Stimulated activated CD4-positive, alpha-beta T cell treated with anti-CD3 and anti-CD28 coated beads, TNF-alpha, amount 100 ng/mL, for 24 hours (primary cell): ENCODE data around the gene LRRC37A3.
A peak's percentile ranks its signal among the peaks of the same experiment; 100 is the strongest.
"Not testable (repeated sequence)": the region's sequence is repeated elsewhere in the genome, so short reads cannot be mapped to it uniquely, and the experiment has no call there.

ENCODE experiments used
- DNase-seq, 3 experiments: peaks; one replicate each; pipeline ENCODE4 v3.0.0-alpha.2; 2020; ENCODE audit warnings: low read depth in 3 of 3

The LRRC37A3 gene

DNA sequence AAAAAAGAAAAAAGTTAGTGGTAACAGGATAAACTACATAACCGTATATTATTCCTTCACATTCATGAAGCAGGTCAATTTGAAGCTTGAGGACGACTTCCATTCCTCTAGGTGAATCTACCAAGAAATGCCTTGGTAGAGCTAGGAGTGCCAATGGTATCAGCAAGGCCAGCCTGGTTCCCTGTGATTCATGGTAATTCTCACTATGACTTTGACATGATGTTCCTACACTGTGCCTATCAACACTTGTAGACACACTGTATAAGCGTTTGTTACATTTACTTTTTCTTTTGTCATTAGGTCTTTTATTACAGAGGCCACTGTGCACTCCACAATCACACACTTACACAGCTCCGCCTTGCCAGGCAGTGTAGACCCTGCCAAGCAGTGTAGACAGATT, 7.2 kb upstream of the LRRC37A3 start:
- not testable (repeated sequence) for DNase-seq

DNA sequence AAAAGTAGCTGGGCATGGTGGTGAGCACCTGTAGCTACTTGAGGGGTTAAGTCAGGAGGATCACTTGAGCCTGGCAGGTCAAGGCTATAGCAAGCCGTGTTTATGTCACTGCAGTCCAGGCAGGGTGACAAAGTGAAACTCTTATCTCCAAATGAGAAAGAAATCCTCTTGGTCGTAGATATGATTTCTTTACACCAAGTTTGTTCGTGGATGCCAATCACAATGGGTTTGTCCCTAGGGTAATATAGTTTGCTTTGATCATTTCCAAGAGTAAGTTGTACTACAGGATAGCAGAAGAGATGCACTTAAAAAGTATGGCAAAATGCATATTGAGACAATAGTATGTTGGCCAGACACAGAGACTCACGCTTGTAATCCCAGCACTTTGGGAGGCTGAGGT, 6.0 kb upstream of the LRRC37A3 start:
- not testable (repeated sequence) for DNase-seq

DNA sequence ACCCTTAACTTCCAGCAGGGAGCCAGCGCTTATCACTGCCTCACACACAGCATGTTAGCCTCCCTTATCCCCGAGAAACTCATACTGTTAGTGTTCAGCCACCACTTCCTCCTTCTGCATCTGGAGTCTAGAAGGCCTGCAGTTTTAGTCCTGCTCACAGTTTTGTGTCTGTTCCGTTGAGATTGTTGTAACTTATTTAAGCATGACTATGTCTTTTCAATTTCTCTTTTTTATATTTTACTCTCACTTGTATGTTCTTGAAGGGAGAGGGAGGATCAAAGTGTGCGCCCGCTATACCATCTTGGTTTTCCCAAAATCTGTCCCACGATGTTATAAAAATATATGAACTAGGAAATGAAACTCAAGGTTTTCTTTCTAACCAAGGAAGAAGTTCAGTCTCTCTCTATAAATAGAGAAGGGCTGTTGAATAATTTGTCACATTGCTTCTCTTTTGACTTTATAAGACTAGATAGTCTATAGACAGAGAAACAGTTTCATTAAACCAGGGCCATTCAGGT, 3.8 kb upstream of the LRRC37A3 start:
- DNase-seq, result not testable (repeated sequence)

DNA sequence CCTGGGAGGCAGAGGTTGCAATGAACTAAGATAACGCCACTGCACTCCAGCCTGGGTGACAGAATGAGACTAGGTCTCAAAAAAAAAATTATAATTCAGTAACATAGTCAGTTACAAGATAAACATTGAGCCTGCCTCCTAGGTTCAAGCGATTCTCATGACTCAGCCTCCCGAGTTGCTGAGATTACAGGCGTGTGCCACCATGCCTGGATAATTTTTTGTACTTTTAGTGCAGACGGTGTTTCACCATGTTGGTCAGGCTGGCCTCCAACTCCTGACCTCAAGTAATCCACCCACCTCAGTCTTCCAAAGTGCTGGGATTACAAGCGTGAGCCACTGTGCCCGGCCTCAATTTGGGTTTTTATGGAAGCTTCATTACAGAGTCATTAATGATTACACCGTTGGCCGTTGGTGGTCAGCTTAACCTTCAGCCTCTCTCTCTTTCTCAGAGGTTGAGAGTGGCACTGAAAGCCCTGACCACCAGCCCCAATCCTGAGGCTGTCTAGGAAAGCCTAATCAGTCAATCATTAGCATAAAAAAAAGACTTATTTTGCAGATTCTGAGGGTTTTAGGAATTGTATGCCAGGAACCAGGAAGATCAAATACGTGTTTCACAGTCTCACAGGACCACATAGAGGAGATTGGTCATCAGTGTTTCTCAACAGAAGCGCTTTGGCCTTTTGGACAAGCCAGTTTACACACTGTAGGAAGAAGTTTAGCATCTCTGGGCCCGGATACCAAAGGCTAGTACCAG, 1.3 kb upstream of the LRRC37A3 start:
- no peak for DNase-seq

DNA sequence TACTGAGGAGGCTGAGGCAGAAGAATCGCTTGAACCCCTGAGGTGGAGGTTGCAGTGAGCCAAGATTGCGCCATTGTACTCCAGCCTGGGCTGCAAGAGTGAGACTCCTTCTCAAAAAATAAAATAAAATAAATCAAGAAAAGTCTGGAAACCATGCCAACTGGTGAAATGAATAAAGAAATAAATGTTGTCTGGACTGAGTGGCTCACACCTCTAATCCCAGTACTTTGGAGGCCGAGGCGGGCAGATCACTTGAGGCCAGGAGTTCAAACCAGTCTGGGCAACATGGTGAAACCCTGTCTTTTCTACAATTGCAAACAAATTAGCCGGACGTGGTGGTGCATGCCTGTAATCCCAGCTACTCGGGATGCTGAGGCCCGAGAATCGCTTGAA, 744 bp upstream of the LRRC37A3 start:
- DNase-seq, result no peak

DNA sequence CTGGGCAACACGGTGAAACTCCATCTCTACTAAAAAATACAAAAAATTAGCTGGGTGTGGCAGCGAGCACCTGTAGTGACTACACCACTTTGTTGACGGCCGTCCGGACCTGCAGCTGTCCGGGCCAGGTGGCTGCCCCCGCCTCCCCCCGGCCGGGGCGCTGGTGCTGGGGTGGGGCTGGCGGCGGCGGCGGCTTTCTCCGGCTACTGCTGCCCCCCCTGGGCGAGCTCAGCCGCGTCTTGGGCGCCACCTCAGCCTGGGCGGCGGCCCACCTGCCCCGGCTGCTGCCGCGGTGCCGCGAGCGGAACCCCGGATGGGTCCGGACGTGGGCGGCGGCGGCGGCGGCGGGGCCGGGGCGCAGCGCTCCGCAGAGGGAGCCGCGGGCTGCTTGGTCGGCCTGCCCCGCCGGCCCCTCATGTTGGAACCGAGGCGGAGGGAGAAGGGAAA, 413 bp downstream of the LRRC37A3 start:
- peak in 2 of 3 experiments; percentile 25 to 40 for DNase-seq

DNA sequence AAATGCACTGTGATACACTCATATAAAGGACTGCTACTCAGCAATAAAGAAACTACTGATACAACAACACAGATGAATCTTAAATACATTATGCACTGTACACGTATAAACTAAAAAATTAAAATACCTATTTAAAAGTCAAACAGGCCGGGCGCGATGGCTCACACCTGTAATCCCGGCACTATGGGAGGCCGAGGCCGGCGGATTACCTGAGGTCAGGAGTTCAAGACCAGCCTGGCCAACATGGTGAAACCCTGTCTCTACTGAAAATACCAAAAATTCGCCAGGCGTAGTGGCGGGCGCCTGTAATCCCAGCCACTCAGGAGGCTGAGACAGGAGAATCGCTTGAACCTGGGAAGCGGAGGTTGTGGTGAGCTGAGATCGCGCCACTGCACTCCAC, 1.7 kb downstream of the LRRC37A3 start:
- DNase-seq, result not testable (repeated sequence)

DNA sequence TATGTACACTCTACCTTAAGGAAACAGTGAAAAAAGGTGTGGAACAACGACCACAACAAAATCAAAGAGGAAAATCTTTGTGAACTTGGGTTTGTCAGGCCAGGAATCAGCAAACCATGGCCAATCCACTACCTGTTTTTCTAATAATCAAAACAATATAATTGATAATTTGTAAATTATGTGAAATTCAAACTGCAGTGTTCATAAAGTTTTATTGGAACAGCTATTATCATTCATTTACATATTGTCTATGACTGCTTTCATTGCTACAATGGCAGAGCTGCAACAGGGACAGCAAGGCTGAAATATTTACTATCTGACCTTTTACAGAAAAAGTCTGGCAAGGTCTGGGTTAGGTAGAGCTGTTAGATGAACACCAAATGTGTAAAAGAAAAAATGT, 4.0 kb downstream of the LRRC37A3 start:
- not testable (repeated sequence) for DNase-seq

DNA sequence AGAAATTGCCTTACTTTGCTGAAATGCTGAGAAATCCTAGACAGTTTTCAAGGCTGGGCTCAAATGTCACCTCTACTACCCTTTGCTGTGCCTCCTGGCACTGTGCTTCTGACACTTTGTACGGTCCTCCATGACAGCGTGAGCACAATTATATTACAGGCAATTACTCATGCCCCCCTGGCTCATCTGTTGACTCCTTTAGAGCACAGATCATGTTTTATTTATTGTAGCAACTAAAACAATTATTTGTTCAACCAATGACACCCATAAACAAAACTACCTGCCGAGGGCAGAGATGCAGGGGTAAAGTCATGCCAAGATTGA, 9.1 kb downstream of the LRRC37A3 start:
- DNase-seq, result not testable (repeated sequence)

DNA sequence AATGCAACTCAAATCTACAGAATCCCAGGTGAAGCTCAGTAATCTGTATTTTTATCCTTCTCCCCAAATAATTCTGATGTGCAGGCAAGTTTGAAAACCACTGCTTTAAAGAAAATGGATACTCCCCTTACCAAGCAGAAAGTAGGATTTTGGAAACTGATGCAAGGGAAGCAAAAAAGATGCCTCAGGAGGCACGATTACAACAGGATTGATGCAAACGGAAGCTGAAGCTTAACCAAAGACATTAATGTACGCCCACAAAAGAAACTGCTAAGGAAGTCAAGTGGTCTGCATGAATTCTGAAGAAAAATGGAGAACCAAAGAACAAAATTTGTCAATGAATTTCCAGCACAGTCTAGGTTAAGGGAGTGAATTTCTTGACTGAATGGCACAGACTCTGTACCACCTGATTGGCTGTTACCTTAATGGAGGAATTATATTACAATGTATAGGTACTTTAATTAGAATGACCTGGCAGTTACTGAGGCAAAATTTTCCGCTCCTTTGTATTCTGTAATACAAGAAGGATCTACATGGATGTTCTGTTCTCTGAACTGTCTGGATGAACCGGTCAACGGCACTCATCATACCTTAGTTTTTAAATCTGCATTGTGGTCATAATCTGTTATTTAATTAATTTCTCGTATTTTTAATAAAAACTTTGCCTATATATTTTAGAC, 9.6 kb downstream of the LRRC37A3 start:
- DNase-seq, result not testable (repeated sequence)

DNA sequence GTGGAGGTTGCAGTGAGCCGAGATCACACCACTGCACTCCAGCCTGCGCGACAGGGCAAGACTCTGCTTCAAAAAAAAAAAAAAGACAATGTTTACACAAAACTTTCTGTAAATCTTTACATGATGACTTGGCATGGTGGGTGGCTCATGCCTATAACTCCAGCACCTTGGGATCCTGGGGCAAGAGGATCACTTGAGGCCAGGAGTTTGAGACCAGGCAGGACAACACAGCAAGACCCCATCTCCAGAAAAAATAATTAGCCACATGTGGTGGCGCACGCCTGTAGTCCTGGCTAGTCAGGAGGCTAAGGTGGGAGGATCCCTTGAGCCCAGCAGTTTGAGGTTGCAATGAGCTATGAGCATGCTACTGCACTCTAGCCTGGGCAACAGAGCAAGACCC, 15.2 kb downstream of the LRRC37A3 start:
- DNase-seq, result not testable (repeated sequence)

DNA sequence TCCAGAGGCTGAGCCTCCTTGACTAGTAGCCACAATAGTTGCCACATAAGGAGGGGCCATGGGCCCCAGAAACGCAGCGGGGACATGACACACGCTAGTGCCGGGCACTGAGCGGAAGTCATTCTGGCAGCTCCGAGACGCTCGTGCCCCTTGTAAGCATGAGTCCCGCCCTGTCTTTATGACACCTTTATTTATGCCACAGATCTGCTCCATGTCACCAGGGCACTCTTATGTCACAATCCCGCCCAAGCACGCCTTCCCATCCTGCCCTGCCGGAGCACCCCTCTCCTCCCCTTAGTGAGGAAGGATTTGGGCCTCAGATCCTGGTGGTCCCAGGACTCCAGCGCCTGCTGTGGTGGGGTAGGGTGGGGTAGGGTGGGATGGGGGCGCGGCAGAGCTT, 22.1 kb downstream of the LRRC37A3 start:
- DNase-seq, result not testable (repeated sequence)

DNA sequence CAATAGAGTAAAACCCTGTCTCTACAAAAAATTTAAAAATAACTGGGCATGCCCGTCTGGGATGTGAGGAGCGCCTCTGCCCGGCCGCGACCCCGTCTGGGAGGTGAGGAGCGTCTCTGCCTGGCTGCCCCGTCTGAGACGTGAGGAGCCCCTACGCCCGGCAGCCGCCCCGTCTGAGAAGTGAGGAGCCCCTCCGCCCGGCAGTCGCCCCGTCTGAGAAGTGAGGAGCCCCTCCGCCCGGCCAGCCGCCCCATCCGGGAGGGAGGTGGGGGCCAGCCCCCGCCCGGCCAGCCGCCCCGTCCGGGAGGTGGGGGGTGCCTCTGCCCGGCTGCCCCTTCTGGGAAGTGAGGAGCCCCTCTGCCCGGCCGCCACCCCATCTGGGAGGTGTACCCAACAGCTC, 45.1 kb downstream of the LRRC37A3 start:
- DNase-seq, result not testable (repeated sequence)

DNA sequence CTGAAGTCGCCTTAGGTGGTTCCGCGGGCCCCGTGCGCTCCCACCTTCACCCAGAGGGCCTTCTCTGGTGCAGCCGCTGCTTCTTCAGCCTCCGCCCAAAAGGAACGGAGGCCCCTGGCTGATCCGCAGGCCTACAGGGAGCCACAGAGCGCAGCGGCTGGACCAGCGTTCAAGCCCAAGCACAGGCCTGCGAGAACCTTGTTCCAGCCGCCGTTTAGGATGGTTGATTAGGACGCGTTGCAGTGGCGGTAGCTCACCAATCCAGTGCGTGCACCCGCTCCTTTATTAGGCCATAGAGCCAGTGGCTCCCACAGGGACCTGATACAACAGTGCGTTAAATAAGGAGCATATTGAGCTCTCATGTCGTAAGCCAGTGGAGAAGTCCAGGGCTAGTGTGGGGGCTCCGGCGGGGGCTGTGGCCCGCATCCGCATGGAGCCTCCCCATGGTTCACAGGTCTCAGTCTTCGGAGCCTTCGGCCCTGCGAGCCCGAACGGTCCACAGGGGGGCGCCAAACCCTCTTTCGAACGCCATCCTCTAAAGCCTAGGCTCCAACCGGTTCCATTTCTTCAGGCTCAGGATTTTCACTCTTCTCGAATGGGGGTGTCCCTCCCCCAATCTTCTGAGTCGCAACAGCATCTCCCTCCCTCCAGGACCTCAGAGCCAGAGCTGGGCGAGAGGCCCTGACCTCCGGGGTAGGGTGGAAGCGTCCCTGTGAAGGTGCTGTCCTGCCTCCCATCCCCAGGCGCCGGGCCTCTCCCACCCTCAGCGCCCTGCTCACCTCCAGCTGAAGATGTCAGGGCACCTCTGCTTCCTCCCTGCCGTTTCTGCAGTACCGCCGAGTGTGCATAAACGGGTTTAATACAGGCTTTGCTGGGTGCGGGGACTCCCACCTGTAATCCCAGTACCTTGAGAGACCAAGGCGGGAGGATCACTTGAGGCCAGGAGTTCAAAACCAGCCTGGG, 71.5 kb downstream of the LRRC37A3 start:
- DNase-seq, result peak; percentile 43 to 79 (median 57)

DNA sequence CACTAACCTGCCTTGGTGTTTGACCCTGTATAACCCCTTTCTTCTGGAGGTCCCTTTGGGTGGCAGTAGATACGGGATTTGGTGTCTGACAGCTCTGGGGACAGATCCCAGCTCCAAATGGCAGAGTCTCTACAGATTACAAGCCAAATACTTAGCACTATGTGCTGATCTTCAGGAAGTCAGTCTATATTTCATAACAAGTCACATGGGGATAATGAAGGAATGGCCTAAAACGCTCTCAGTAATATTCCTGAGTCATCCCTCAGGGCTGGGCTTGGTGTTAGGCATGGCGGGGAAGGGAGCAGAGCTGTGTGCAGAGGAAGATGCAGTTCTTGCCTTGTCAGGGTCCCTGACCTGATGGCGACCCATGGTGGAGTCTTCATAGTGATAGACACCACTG, 72.4 kb downstream of the LRRC37A3 start:
- DNase-seq, result not testable (repeated sequence)

DNA sequence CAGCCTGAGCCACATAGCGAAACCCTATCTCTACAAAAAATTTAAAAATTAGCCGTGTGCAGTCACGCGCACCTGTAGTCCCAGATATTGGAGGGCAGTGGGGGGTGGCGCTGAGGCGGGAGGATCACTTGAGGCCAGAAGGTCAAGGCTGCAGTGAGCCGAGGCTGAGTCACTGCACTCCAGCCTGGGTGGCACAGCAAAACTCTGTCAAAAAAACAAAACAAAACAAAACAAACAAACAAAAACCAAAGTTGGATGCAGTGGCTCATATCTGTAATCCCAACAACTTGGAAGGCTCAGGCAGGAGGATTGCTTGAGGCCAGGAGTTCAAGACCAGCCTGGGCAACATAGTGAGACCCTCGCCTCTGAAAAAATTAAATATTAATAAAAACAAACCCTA, 75.4 kb downstream of the LRRC37A3 start:
- not testable (repeated sequence) for DNase-seq

DNA sequence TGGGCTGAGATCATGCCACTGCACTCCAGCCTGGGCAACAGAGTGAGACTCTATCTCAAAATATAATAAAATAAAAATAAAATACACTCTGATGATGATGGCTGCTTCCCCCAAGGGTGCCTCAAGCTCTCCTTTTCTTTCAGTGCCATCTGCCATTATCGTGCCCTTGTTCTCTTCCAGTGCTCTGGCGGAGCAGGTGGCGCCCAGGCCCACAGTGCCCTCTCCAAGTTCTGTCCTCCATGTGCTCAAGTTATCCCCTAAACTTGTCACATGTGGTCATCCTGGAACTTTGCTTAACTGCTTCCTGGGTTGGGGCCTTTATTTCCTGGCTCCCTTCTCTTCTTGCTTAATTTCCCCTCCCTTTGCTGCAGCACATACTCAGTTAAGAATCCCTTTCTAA, 76.4 kb downstream of the LRRC37A3 start:
- DNase-seq, result not testable (repeated sequence)

DNA sequence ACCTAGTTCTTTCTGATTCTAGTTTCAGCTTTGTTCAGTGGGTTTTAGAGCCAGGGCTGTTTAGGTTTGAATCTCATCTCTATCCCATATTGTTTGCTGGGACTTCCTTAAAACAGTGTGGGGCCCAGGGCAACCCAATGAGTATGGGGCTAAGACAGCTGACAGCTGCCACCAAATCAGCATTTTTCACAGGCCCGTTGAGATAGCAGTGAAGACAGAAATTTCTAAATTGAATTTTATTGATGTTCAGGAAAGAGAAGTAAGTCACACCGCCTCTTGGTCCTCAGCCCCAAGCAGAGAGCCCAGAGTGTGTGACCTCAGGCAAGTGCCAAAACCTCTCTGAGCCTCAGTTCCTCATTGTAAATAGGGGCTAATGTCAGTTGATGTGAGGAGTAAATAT, 78.3 kb downstream of the LRRC37A3 start:
- DNase-seq, result not testable (repeated sequence)

DNA sequence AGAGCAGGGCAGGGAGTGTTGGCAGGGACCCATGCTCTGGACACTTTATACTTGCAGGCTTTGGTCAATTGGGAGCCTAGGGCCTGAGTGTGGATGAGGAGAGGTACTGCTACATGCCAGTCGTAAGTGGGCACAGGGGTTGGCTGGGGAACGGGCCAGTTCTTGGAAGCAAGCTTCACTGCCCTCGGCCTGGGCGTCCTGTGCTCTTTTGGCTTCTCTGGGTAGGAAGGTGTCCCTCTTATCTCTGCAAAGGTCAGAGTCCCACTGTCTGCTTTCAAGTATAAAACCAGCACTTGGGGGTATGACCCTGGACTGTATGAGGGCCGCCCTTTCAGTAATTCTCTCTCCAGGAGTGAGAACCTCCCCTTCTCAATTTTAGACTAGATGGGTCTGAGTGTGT, 80.8 kb downstream of the LRRC37A3 start:
- DNase-seq, result not testable (repeated sequence)

DNA sequence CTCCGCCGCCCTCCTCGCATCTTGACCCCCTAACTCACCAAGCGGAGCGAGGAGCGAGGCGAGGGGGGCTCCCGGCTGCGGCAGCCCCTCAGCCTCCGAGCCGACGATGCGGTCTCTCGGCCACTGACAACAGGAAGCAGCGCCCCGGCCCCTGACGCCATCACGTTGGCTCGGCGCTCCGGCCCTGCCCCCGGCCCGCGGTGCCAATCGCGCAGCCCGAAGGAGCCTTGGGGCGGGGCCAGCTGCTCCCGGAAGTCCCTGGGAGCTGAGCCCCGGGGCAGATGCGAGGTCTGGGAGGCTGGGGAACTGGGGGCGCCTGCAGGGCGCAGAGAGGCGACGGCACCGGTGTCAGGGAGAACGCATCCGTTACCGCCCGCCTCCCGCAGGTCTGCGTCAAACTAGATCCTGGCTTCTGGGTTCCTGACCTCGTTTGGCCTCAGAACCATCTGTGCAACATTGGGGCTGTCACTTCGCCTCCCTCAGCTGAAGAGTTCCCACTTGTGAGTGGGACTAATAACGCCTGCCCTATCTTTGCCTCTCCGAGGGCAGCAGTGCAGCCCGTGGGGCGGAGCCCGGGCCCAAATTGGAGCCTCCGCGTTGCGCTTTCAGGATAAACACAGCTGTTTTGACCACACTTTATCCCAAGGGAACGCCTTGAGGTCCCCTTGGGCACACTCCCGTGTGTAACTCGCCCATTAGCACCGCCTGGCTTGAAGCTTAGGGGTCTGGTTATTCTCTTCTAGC, 82.1 kb downstream of the LRRC37A3 start:
- peak; percentile 65 to 84 (median 75) for DNase-seq

DNA sequence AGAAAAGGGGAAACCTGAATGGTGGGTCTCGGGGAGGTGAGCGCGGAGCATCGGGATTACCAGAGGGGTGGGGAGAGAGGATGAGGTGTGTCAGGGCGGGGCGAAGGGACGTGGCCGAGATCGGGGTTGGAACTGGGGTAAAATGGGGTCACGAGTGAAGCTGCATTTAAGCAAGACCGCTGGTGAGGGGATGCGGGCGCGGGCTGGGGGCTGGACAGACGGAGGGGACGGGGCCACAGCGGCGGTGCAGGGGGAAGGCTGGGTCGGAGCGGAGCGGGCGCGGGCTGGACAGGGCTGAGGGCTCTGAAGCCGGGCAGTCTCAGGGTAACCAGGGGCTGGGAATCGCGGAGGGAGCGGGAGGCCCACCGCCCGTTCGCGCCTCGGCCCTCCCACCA, 82.7 kb downstream of the LRRC37A3 start:
- peak in 1 of 3 experiments; percentile 31 for DNase-seq
